GM19025 (cell line): Measurements from ENCODE around the gene FSHB.
"Not testable (repeated sequence)": the region's sequence is repeated elsewhere in the genome, so short reads cannot be mapped to it uniquely, and the experiment has no call there.

Source experiments
- ATAC-seq: cut with Tn5 transposase; IDR thresholded peaks from one replicate; pipeline ENCODE4 v1.9.1; 2021; ENCODE audit warnings: mild to moderate bottlenecking, low read depth, moderate library complexity; ENCODE audit not compliant: unreplicated experiment

The FSHB gene

DNA sequence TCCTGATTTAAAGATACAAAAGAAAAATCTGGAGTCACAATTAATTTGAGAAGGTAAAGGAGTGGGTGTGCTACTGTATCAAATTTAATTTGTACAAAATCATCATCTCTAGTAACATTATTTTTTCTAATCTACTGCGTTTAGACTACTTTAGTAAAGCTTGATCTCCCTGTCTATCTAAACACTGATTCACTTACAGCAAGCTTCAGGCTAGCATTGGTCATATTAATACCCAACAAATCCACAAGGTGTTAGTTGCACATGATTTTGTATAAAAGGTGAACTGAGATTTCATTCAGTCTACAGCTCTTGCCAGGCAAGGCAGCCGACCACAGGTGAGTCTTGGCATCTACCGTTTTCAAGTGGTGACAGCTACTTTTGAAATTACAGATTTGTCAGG is at the start of gene FSHB:
TSS of gene FSHB (plus strand) at position 301 of the 400 bp plus-strand sequence. CDS start 889 bp downstream, outside the sequence.
- ATAC-seq: no peak

- no peak for ATAC-seq
Observed at GRCh38 chr11:30186748-30187147, 44.1 kb upstream of the FSHB start.

DNA sequence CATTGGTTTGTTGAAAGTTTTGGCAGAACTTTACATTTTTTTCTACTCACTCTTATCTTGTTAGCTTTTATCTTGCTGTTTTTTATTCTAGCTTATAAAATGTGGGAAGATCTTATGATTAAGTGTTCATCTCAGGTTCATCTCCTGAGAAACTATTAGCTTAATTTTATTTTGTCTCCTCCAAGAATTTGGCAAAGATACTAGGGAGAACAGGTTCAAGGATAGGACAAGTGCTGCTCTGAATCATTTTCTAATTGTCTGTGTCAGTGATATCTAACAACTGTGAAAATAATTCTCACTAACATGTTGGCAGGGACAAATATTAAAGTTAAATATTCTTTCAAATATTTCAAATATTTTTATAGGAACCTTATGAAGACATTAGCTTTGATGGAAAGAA is 38.2 kb upstream of the FSHB start:
- no peak for ATAC-seq

GRCh38 chr11:30196400-30197206 is 34.2 kb upstream of the FSHB start:
- ATAC-seq: peak; percentile 80

- ATAC-seq: no peak
Observed at GRCh38 chr11:30197869-30198268, 32.9 kb upstream of the FSHB start.

- ATAC-seq: not testable (repeated sequence)
Observed at GRCh38 chr11:30202989-30203388, 27.8 kb upstream of the FSHB start.

- no peak for ATAC-seq
Observed at GRCh38 chr11:30203850-30204249, 27.0 kb upstream of the FSHB start.

DNA sequence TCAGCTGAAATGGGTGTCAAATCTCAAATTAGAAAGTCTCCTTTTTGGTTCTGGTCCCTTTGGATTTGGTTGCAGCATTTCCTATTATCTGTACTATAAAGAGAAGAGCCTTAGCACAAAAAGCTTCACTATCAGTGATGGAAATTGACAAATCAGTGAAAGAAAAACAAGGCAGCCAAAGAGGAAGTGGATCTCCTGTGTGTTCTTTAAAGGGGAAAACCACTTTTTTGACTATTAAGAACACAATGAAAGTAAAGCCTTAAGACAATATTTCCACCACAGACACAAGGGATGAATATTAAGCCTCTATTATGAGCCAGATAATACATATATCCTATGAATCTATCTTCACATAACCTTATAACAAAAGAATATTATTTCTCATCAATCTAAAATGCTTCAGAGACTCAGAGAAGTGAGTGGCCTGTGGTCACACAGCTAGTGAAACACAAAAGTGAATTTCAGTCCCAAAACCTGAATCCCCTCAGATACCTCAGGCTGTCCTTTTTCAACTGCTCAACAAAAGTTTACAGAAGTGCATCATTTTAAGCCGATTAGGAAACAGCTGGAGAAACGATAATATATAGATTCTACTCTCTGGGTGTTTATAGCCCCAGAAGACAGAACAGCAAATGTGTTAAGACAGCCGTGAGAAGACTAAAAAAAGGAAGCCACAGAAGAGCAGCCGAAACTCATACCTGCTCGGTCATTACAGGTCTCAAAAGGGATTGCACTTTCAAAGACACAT is 24.4 kb upstream of the FSHB start:
- peak; percentile 78 for ATAC-seq

GRCh38 chr11:30210357-30210756 is 20.5 kb upstream of the FSHB start:
- ATAC-seq: no peak

- ATAC-seq: no peak
Observed at GRCh38 chr11:30216534-30216933, 14.3 kb upstream of the FSHB start.

DNA sequence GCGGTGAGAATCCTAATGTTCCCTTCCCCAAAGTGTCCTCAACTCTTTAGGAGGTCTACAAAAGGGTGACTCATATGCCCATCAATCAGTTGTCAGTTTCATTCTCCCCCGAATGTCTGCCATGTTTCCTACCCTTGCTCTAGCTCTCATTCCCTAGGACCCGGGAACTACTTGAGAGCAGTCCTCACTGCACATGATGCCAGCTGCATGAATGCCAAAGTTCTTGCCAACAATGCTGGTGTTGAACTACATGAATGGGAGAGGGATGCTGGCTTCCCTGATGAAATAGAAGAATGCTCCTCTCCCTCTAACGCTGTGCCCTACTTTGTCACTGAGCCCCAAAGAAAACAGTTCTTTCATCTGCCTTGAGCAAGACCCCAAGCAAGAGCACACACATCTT is 12.5 kb upstream of the FSHB start:
- ATAC-seq: no peak

GRCh38 chr11:30225642-30226041 is 5.2 kb upstream of the FSHB start:
- ATAC-seq: no peak

- ATAC-seq: no peak
Observed at GRCh38 chr11:30228323-30228884, 2.4 kb upstream of the FSHB start.

GRCh38 chr11:30239025-30239424 is 8.2 kb downstream of the FSHB start:
- ATAC-seq: no peak

DNA sequence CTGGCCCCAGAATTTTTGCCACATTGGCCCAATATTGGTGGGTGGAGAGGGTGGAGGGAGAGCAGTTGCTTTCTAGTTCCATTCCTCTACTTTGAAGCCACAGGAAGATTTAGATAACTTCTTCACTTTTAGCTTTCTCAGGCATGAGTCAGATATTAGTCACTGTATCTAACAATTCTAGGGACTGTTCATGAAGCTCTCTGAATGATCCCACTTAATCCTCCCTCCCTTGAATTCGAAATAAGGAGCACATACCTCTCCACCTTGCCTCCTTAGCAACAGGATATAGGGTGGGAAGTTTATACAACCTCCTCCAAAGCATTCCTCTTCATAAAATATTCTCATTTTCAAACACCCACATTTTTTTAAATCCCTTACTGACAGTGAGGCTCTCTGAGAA is 13.5 kb downstream of the FSHB start:
- ATAC-seq: no peak

DNA sequence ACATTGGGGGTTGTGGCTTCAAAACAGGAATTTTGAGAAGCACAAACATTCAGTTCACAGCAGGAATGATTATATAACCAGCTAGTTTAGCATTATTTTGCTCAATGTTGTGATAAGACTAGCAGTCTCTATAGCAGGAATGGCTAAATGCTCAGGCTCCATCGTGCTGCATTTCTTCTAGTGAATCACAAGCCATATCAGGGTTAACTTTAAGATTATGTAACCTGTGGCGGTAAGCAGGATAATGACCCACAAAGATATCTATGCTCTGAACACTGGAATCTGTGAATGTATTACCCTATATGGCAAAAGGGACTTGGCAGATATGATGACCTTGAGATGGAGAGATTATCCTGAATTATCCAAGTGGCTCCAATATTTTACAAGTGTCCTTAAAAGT is 14.8 kb downstream of the FSHB start:
- ATAC-seq: no peak

GRCh38 chr11:30254307-30255298 is 23.8 kb downstream of the FSHB start:
- ATAC-seq: no peak

- no peak for ATAC-seq
Observed at GRCh38 chr11:30255637-30256036, 24.8 kb downstream of the FSHB start.

DNA sequence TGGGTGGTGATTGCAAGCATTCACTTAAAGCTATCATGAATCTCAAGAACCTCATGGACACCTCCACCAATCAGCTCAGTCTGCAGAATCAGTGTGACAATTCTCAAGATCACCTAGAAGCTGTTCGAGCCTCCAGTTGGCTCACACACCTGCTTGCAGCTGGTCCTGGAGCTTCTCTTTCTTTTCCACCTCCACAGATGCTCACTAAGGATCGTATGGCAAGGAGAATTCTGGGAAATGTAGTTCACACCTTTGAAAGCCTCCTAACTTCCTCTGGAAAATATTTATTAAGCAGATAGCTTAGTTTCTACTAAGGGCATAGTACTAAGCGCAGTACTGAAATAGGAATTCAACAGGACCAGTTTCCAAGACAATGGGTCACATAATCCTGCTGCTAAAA is 26.2 kb downstream of the FSHB start:
- no peak for ATAC-seq

DNA sequence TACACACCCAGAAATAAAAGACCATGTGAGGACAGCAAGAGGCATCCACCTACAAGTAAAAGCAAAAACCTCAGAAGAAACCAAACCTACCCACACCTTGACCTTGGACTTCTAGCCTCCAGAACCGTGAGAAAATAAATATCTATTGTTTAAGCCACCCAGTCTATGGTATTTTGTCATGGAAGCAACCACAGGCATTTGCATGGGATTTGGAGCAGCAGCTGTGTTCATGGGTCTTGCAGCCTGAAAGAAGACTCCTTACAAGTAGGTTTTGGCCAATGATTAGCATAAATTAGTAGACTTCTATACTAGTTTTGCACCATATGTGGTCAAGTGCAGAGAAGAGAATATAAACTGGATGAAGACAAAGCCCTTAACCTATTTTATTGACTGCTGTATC is 27.9 kb downstream of the FSHB start:
- ATAC-seq: no peak
